ENCODE results near the gene MYH16.
"Not testable (repeated sequence)": the region's sequence is repeated elsewhere in the genome, so short reads cannot be mapped to it uniquely, and the experiment has no call there.

MYH16 gene

GRCh38 chr7:99272476-99273045 is at the start of gene MYH16:
TSS of gene MYH16 (plus strand) at chr7:99272839.
- DNase-seq = no peak

GRCh38 chr7:99224263-99224898 is 48.3 kb upstream of the MYH16 start:
- DNase-seq = peak; percentile 43

- no peak for DNase-seq
Observed at GRCh38 chr7:99224899-99225265, 47.8 kb upstream of the MYH16 start.

- no peak for DNase-seq
Observed at GRCh38 chr7:99229234-99229633, 43.4 kb upstream of the MYH16 start.

GRCh38 chr7:99232082-99232770 is 40.4 kb upstream of the MYH16 start:
- DNase-seq = no peak

- DNase-seq = not testable (repeated sequence)
Observed at GRCh38 chr7:99232955-99233354, 39.7 kb upstream of the MYH16 start.

- no peak for DNase-seq
Observed at GRCh38 chr7:99234185-99234584, 38.5 kb upstream of the MYH16 start.

GRCh38 chr7:99235925-99236324 is 36.7 kb upstream of the MYH16 start:
- DNase-seq = no peak

- not testable (repeated sequence) for DNase-seq
Observed at GRCh38 chr7:99237876-99238275, 34.8 kb upstream of the MYH16 start.

GRCh38 chr7:99238558-99239341 is 33.9 kb upstream of the MYH16 start:
- no peak for DNase-seq

- DNase-seq = no peak
Observed at GRCh38 chr7:99242682-99243081, 30.0 kb upstream of the MYH16 start.

GRCh38 chr7:99243751-99244337 is 28.8 kb upstream of the MYH16 start:
- DNase-seq = no peak

GRCh38 chr7:99244939-99245338 is 27.7 kb upstream of the MYH16 start:
- DNase-seq = no peak

- DNase-seq = no peak
Observed at GRCh38 chr7:99248391-99249095, 24.1 kb upstream of the MYH16 start.

GRCh38 chr7:99249985-99250575 is 22.6 kb upstream of the MYH16 start:
- no peak for DNase-seq

GRCh38 chr7:99252166-99252895 is 20.3 kb upstream of the MYH16 start:
- DNase-seq = no peak

- DNase-seq = no peak
Observed at GRCh38 chr7:99253369-99253768, 19.3 kb upstream of the MYH16 start.

- DNase-seq = no peak
Observed at GRCh38 chr7:99254390-99254789, 18.2 kb upstream of the MYH16 start.

GRCh38 chr7:99255463-99255862 is 17.2 kb upstream of the MYH16 start:
- DNase-seq = no peak

GRCh38 chr7:99257065-99257464 is 15.6 kb upstream of the MYH16 start:
- no peak for DNase-seq

- no peak for DNase-seq
Observed at GRCh38 chr7:99257675-99258074, 15.0 kb upstream of the MYH16 start.

All from NCI-H1436 treated with DMSO at 0.1 percent for 48 hours (cell line).